HG02642 (cell line): Measurements from ENCODE around the gene DCTN5.
"Not testable (repeated sequence)": the region's sequence is repeated elsewhere in the genome, so short reads cannot be mapped to it uniquely, and the experiment has no call there.

Experiments
- ATAC-seq: cut with Tn5 transposase; IDR thresholded peaks from one replicate; pipeline ENCODE4 v1.9.1; 2021; ENCODE audit warnings: mild to moderate bottlenecking; ENCODE audit not compliant: unreplicated experiment, poor library complexity

The DCTN5 gene

DNA sequence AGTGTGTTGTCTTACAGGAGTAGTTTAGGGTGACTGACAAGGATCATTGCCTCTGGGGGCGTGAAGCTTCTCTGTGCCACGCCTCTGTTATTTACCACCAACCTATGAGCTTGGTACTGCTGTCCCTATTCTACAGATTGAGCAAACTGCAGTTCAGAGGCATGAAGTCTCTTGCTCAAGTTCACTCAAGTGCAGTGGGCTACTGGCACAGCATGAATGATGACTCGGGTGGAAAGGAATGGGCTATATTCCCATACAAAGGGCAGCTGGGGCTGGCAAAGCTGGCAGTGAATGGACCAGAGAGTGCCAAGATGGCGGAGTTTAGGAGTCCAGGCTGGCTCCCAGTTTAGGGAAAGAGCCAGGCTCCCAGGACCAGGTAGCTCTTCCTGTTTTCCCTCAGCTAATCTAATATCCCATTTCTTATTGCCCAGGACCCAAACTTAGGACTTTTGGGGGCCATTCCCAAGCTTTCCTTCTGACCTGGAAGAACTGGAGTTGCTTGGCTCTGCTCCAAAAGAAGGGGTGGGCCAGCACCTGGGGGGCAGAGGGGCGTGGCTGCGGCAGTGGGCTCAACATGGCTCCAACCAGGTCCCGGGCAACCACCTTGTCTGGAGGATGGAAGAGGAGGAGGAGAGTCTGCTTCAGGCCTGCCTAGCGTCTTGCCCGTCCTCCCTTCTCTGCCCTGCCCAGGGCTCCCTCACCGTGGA lies 50.4 kb downstream of the DCTN5 start:
- ATAC-seq = no peak

DNA sequence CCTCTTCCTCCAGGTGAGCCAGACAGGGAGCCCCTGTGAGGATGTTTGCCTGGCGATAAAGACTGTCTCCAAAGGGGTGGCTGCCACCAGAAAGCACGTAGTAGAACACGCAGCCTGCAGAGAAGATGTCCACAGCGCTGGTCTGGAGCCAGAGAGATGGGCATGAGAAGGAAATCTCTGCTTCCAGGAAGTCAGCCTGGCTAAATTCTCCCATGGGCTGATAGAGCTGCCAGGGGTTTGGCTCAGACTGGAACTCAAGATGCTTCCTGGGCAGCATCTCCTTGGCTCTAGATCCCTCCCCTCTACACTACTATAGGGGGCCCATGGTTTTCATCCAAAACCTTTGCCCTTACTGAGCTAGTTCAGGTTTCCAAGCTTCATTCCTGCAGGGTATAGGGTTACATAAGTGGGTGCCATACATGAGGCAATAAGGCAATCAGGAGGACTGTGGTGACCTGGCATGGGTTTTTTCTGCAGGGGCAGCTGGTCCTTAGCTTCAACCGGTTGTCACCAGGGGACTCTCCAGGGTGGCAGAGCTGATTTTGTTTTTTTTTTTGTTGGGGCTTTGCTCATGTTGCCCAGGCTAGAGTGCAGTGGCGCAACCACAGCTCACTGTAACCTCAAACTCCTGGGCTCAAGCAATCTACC lies 51.0 kb downstream of the DCTN5 start:
- no peak for ATAC-seq

- no peak for ATAC-seq
These were observed 53.0 kb downstream of the DCTN5 start for GRCh38 chr16:23694265-23694643.

DNA sequence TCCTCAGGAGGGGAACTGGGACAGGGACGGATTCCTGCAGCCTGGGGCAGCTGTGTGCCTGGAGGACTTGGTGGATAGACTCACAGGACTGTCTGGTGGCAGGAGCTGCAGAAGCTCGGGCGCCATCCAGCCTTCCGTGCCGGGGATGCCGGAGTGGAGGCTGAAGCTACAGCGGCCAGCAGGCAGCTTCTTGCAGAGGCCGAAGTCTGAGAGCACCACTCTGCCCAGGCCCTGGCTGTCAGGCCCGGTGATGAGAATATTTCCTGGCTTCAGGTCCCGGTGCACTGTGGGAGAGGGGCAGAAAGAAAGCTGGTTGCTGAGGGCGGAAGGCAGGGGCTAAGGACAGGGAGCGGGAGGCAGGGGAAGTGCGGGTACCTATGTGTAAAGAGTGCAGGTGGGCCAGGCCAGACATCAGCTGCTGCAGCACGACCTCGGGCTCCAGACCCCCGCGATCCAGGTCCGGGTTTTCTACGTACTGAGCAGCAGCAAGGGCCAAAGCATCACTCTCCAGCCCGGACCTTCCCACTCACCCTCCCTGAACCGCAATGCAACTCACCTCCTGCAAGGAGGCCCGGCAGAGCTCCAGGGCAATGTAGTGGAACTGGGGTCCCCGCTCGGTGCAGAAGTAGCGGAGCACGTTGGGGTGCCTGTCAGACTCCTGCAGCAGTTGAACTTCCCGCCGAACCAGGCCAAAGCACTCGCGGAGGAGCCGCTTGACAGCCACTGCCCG lies 53.5 kb downstream of the DCTN5 start:
- ATAC-seq = no peak

DNA sequence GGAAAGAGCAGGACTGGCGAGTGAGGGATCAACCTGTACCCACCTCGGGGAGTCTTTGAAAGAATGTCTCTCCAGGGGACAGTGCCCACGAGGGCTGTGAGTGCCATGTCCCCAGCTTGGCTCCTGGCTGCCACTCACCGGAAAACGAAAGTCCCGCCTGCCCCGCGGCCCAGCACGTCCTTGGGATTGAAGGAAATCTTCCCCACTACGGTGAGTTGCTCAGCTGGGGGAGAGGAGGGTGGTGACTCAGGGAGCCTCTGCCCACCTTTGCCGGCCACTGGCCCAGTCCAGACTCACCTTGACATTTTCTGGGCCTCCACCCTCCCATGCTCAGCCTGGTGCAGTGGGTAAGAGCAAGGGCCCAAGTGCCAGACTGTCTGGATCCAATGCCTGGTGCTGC lies 54.5 kb downstream of the DCTN5 start:
- no peak for ATAC-seq

DNA sequence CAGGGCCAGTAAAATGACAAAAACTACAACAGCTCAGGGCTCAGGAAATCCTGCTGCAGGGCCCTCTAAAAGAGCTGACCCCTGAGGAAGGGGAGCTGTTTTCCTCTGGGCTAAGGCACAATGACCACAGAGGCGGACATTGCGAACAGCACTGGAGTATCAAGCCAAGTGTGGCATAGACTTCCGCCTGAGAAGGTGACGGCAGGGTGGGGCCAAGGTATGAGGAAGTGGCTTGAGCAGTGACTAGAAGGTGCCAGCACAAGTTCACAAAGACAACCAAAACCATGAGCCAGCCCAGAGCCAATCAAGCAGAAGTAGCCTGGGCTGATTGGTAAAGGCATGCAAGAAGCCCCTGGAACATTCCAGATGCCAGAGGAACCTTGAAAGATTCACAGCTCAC lies 57.8 kb downstream of the DCTN5 start:
- no peak for ATAC-seq

DNA sequence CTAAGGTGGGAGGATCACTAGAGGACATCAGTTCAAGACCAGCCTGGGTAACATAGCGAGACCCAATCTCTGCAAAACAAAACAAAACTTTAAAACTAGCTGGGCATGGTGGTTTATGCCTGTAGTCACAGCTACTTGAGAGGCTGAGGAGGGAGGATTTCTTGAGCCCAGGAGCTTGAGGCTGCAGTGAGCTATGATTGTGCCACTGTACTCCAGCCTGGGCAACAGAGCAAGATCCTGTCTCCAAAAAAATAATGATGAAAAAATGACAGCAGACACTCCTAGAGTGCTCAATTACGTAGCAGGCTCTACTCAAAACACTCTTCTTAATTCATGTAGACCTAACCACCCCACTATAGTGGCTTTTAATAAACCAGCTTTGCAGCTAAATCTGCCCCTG lies 58.8 kb downstream of the DCTN5 start:
- ATAC-seq = no peak

DNA sequence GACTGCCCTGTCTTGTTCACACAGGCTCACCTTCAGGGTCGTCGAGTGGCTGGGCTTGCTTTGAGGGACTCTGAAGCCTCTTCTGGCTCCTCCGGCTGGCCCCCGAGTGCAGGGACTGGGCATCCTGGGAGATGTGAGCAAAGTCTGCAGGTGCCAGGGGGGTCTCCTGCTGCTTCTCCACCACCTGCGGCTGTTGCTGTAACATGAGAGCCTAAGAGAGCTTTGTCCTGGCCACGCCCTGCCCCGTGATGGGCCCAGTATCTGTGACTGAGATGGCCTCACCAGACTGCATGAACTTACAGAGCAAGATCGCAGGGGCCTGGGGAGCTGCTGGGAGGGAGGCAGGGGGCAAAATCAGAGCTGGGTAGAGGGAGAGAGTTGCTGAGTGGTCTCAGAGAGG lies 59.2 kb downstream of the DCTN5 start:
- ATAC-seq = no peak

GRCh38 chr16:23701045-23701444 lies 59.8 kb downstream of the DCTN5 start:
- no peak for ATAC-seq

- no peak for ATAC-seq
These were observed 61.7 kb downstream of the DCTN5 start for GRCh38 chr16:23702951-23703350.

DNA sequence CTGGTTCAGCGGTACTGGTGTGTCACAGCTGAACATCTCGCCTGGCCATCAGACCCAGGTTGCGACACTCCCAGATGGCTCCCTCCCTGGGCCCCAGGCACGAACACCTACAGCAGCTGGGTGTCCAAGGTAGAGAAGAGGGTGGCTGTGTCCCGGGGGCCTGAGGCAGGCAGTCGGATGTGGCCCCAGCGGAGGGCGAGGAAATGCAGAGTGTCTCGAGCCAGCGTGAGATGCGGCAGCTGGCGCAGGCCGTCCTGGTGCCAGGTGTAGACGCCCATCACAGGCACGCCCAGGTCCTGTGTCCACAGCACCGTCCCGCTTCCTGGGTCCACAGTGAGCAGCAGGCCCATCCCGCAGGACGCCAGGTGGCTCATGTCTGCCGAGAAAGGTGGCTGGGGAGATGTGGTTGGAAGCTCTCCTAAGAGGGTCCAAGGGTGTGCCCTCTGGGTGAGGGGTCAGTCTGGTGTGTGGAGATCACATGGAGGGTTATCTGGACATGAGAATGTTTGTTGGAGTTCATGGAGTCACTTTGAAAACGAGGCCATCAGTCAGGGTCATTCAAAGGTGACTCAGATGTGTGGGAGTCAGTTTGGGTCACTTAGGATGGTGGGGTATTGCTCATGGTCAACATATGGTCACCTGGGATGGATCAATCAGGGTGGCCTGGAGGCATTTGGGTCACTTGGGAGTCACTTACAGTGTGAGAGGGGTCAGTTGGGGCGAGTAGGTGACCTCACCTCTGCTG lies 63.7 kb downstream of the DCTN5 start:
- ATAC-seq = no peak

DNA sequence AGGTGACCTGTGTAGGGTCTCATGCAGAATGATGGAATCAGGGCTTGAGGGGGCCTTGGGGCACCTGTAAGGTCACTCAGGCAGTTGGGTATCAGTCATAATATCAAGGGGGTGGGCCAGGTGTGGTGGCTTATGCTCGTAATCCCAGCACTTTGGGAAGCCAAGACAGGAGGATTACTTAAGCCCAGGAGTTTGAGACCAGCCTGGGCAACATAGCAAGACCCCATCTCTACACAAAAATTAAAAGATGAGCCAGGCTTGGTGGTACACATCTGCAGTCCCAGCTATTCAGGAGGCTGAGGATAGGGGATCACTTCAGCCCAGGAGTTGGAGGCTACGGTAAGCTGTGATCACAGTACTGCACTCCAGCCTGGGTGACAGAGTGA lies 64.2 kb downstream of the DCTN5 start:
- no peak for ATAC-seq

- no peak for ATAC-seq
These were observed 65.2 kb downstream of the DCTN5 start for GRCh38 chr16:23706439-23706838.

DNA sequence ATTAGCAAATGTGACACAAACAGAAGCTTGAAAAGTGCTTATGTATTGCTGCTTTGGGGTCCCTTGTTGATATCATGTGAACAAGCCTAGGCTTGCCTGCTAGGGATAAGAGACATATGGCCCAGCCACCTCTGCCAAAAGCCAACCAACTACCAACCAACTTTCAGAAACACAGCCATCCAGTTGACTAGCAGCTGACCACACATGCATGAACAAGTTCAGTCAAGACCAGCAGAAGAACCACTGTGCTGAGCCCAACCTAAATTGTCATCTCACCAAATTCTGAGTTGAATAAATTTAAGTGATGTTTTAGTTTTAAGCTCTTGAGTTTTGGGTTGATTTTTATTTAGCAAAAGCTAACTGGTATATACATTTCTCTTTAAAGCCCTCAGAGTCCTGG lies 68.3 kb downstream of the DCTN5 start:
- ATAC-seq = no peak

GRCh38 chr16:23710008-23710407 lies 68.7 kb downstream of the DCTN5 start:
- ATAC-seq = no peak

DNA sequence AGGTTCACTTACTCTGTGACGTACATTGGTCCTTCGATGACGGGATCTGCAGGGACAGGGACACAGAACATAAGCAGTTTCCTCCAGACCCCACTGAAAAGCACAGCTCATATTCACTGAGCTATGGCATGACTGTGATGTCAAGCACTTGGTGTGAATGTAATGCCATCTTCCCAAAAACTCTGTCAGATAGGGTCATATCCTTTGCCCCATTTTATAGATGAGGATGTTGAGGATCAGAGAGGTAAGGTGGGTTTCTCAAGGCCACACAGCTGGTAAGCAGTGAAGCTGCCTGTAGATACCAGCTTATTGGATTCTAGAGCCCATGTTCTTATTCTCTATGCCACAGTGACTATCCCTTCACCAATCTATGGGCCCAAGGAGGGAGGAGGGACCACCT lies 69.2 kb downstream of the DCTN5 start:
- no peak for ATAC-seq

DNA sequence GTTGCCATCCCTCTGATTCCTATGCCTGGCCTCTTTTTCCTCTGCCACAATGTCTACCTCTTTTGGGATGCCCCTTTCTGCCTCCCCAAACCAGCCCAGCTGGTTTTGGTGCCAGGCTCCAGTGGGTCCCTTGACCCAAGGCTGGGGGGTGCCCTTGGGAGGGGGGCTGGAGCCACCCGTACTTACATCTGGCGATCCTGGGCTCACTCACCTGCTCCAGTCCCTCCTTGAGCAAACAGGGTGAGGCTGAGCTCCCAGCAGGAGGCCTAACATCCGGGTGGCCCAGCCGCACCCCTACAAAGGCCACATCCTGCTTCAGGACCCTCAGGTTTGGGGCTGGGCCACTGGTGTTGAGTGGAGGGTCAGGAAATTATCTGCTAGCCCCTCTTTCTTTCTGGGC lies 70.5 kb downstream of the DCTN5 start:
- no peak for ATAC-seq

DNA sequence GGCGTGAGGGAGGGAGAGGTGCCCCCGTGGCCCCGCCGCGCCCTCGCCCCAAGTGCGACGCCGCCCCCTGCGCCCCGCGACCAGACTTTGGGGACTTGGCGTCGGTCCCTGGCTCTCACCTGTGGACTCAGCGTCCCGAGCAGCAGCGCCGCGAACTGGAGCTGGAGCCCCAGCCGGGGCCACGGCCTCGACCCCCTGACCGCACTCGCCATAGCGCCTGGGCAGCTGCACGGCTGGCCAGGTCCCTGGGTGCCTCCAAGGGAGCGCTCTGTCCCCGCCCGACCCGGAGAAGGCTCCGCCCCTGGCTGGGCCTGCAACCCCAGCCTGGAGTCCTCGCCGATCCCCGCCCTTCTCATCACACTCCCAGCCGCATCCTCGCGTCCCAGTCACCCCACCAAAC lies 71.7 kb downstream of the DCTN5 start, which contains the start of gene ERN2:
ERN2 (minus strand) TSS at position 247 of the 400 bp plus-strand sequence; CDS start at position 212, 35 bp downstream.
- no peak for ATAC-seq

- ATAC-seq = no peak
These were observed 75.2 kb downstream of the DCTN5 start for GRCh38 chr16:23716484-23716883.

GRCh38 chr16:23722613-23723240 lies 81.5 kb downstream of the DCTN5 start:
- ATAC-seq = not testable (repeated sequence)
